ENCODE measurements around the gene TEP1.

Gene TEP1

DNA sequence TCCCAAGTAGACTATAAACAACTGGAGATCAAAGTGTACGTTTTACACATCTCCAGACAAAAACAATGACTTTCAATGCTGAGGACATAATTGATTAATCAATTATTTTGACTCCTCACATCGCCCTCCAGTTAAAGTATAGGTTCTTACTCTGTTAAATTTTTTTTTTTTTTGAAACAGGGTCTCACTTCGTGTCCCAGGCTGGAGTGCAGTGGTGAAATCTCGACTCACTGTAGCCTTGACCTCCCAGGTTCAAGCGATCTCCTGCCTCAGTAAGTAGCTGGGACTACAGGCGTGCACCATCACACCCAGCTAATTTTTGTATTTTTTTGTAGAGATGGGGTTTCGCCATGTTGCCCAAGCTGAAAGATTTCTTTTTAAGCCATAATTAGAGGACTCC is 79.3 kb downstream of the TEP1 start:
- no peak for DNase-seq

DNA sequence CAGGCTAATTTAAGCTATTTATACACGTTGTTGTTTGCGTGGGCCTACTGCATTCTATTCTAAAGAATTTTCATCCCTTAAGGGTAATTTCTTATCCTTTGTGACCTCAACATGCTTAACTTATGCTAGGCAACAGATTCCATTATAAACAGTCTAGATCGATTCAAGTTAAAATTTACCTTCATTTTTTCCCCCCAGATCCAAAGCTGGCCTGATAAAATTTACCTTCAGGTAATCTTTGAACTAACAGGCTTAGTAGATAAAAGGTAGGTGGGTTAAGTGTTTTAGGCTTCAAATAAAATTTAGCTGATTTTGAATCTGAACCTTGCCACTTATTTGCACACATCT is 79.8 kb downstream of the TEP1 start:
- DNase-seq: no peak

DNA sequence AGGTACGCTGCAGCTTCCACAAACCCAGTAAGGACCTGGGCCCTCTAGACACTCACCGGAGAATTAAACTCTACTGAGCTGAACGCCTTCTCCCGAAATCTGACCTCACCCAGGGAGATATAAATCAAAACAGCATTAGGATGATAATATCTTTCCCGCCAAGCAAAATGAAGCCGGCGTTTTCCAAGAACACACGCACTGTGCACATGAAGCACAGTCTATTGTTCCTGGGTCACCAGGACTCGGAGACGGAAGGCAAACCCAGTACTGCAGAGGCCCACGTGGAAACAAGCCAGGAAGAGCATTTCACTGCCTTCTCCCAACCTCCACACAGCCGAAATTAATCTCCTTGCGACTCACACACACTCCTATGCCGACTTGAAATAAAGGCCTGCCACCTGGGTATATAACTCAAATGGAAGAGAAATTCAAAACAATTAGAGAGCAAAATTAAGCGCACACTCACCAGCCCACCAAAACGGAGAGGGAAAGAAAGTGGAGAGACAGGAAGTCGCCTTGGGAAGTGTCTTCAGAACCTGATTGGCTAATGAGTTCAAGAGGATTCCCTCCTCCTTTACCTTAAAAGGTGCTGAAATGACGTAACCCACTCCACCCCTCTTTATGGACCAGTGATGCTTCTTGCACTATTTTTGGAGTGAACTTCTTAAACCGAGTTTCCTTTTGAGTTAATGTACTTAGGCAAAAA is 80.4 kb downstream of the TEP1 start, which contains the start of gene CCNB1IP1:
Gene CCNB1IP1 (minus strand): TSS at position 492 of the 706 bp plus-strand sequence. CDS start 16,756 bp downstream, outside the sequence.
- DNase-seq: peak; percentile 90 to 91

DNA sequence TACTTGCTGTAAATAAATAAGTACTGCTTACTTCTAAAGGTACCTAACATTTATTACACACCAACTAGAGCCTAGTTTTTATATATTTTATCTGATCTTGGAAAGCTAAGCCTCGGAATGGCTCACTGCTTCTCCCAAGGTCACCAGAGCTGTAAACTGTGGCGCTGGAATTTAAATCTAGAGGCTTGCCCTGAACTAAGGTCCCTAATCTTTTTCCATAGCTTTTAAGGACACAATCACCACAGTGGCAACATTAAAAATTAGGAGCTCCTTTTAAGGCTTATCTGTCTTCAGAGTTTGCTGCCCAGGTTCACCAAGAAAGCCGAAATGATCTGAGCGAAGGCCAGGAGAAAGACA is 80.9 kb downstream of the TEP1 start:
- DNase-seq: no peak

DNA sequence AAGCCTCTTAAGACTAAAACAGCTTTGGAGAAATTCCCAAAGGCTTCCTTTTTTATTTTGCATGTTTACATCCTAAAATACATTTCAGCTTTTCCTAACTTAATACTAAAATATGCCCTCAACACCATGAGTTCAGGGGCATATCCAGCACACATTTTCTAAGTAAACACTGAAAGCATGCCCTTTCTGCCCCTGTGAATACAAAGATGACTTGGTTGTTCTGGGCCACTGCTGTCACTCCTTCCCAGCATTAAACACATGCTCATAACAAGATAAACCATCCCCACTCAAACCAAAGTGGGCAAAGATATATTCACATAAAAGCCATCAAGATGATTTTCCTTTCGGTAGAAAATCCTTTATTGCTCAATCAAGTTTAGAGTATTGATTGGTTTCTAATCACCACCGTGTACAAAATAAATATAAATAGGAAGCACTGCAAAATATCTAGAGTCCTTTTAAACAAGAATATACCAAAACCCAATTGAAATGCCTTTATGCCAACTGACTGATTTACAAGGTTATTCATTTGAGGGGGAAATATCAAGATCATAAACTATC is 82.2 kb downstream of the TEP1 start:
- no peak for DNase-seq

DNA sequence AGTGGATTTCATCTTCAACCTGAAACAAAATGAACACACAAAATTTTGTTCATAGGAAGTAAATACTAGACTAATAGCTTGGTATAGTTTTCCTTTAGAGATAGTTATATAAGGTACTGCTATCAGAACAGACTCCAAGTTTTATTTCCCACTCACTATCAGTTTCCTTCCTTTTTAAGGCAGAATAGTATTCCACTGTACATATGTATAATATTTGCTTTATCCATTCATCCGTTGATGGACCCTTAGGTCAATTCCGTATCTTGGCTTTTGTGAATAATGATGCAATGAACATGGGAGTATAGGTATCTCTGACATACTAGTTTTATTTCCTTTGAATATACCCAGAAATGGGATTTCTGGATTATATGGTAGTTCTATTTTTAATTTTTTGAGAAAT is 83.9 kb downstream of the TEP1 start:
- no peak for DNase-seq

DNA sequence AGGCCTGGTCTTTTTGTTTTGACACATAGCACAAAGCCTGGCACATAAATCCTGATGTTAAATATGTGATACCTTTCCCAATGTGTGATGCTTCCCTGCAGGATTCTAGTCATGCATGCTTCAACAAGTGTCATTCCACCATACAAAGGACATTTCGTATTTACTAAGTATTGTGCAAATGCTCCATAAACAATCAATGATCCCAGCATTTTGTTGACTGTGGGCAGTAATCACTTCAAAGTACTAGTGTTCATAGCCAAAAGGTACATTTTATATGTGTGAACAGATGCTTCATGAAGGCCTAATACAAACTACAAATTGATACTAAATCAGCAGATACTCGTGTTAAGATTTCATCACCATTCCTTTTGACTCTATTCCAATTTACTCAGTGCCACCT is 84.6 kb downstream of the TEP1 start:
- DNase-seq: no peak

DNA sequence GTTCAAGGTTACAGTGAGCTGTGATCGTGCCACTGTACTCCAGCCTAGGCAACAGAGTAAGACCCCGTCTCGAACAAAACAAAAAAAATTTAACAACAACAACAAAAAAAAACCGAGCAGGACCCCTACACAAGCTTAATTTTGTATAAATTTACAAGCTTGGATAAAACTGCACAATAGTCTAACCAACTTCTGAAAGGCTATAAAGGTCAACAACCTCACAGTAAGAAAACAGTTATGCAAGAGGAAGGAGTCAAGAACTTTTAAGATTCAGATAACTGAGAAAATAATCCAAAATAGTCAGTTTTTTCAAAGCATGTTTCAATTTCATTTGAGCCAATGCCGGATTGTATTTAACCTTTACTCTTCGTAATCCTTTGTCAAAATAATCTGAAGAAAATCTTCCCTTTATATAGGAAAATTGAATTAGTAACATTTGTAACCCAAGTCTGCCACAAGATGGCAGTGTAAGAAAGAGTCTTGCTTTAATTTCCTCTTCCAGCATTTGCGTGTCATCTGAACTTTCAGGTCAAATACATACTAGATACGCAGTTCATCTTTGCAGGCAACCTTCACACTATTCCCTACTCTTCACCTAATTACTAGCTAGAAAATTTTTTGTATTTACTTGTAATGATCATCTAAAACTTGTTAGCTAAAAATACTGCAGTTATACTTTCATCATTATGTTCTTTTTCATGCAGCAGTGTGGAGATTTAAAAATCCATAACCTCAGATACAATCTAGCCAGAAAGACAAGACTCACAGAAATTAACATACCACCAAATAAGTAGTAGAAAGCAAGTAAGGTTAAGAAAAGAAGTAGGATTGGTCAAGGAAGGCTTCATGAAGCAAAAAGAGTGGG is 86.1 kb downstream of the TEP1 start:
- DNase-seq: peak; percentile 59 to 75

DNA sequence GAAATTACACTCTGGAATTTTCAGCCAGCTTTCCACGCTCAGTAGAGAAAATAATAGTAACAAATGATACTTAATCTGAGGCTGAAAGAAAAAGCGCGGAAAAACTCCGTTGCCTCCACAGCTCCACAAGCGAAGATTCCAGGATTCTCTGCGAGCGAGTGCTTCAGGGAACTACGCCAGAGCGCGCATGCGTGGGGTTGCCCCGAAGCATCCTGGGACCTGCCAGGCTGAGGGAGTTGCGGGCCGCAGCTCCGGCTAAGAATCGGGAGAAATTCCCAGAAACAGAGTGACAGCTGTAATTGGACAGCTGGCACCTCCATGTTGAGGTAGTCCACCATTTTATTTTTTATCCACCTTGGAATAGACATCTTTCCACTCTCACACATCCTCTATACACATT is 95.6 kb downstream of the TEP1 start:
- no peak for DNase-seq

Measured in NCI-H446 (cell line).